ENCODE results near the gene KCNC1.

Gene KCNC1

GRCh38 chr11:17740649-17741235 lies 6.2 kb downstream of the KCNC1 start:
- H3K4me3 ChIP-seq (ENCODE audit: low read depth, low read length): no peak overlapping the region
- H3K9ac ChIP-seq (ENCODE audit: low read length): no peak overlapping the region
- H3K36me3 ChIP-seq (ENCODE audit: control insufficient read depth, insufficient read depth, low read length): no peaks in the 10 kb centered on the region
- H3K27me3 ChIP-seq (ENCODE audit: control insufficient read depth, insufficient read depth, low read length): peaks cover 66% of the 10 kb centered on the region
- H3K27ac ChIP-seq (ENCODE audit: low read depth, low read length): no peak overlapping the region
- H3K9me3 ChIP-seq (ENCODE audit: control insufficient read depth, insufficient read depth, low read depth, low read length): no peaks in the 10 kb centered on the region
- H3K4me1 ChIP-seq (ENCODE audit: control insufficient read depth, insufficient read depth, low read length): peaks cover 10% of the 10 kb centered on the region

- H3K27me3 ChIP-seq (ENCODE audit: control insufficient read depth, insufficient read depth, low read length): peaks cover 58% of the 10 kb centered on the region
- H3K9ac ChIP-seq (ENCODE audit: low read length): no peak overlapping the region
- no peaks in the 10 kb centered on the region for H3K36me3 ChIP-seq (ENCODE audit: control insufficient read depth, insufficient read depth, low read length)
- no peak overlapping the region for H3K4me3 ChIP-seq (ENCODE audit: low read depth, low read length)
- peaks cover 6% of the 10 kb centered on the region for H3K4me1 ChIP-seq (ENCODE audit: control insufficient read depth, insufficient read depth, low read length)
- H3K27ac ChIP-seq (ENCODE audit: low read depth, low read length): no peak overlapping the region
- no peaks in the 10 kb centered on the region for H3K9me3 ChIP-seq (ENCODE audit: control insufficient read depth, insufficient read depth, low read depth, low read length)
Observed at GRCh38 chr11:17741487-17741886, 6.9 kb downstream of the KCNC1 start.

- Histone ChIP-seq H3K9me3 (ENCODE audit: control insufficient read depth, insufficient read depth, low read depth, low read length) (no peaks in the 10 kb centered on the region), H3K36me3 (ENCODE audit: control insufficient read depth, insufficient read depth, low read length) (no peaks in the 10 kb centered on the region), H3K27ac (ENCODE audit: low read depth, low read length) (no peak overlapping the region), H3K9ac (ENCODE audit: low read length) (no peak overlapping the region), H3K4me3 (ENCODE audit: low read depth, low read length) (no peak overlapping the region), H3K4me1 (ENCODE audit: control insufficient read depth, insufficient read depth, low read length) (peaks cover 6% of the 10 kb centered on the region), H3K27me3 (ENCODE audit: control insufficient read depth, insufficient read depth, low read length) (peaks cover 53% of the 10 kb centered on the region)
Observed at GRCh38 chr11:17742019-17742418, 7.4 kb downstream of the KCNC1 start.

GRCh38 chr11:17743026-17743807 lies 8.6 kb downstream of the KCNC1 start:
- no peaks in the 10 kb centered on the region for H3K36me3 ChIP-seq (ENCODE audit: control insufficient read depth, insufficient read depth, low read length)
- no peak overlapping the region for H3K4me3 ChIP-seq (ENCODE audit: low read depth, low read length)
- H3K27me3 ChIP-seq (ENCODE audit: control insufficient read depth, insufficient read depth, low read length): peaks cover 41% of the 10 kb centered on the region
- no peak overlapping the region for H3K9ac ChIP-seq (ENCODE audit: low read length)
- no peak overlapping the region for H3K27ac ChIP-seq (ENCODE audit: low read depth, low read length)
- H3K9me3 ChIP-seq (ENCODE audit: control insufficient read depth, insufficient read depth, low read depth, low read length): no peaks in the 10 kb centered on the region
- peaks cover 6% of the 10 kb centered on the region for H3K4me1 ChIP-seq (ENCODE audit: control insufficient read depth, insufficient read depth, low read length)

DNA sequence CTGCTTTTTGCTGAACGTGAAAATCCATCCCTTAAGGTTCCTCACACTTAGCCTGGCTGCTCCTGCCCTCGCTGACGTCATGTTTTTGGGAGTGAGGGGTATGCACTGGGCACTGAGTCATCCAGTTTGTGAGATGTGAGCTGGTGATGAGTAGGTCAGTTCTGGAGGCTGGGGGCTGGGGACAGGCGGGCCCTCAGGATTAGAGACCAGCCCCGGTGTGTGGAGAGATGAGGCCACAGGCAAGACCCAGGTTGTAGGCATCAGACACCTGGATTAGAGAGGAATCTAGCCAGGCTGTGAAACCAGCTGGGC lies 9.2 kb downstream of the KCNC1 start:
- Histone ChIP-seq H3K27me3 (ENCODE audit: control insufficient read depth, insufficient read depth, low read length) (peaks cover 35% of the 10 kb centered on the region), H3K4me1 (ENCODE audit: control insufficient read depth, insufficient read depth, low read length) (peaks cover under 1% of the 10 kb centered on the region), H3K27ac (ENCODE audit: low read depth, low read length) (no peak overlapping the region), H3K4me3 (ENCODE audit: low read depth, low read length) (no peak overlapping the region), H3K9ac (ENCODE audit: low read length) (no peak overlapping the region), H3K9me3 (ENCODE audit: control insufficient read depth, insufficient read depth, low read depth, low read length) (no peaks in the 10 kb centered on the region), H3K36me3 (ENCODE audit: control insufficient read depth, insufficient read depth, low read length) (no peaks in the 10 kb centered on the region)

DNA sequence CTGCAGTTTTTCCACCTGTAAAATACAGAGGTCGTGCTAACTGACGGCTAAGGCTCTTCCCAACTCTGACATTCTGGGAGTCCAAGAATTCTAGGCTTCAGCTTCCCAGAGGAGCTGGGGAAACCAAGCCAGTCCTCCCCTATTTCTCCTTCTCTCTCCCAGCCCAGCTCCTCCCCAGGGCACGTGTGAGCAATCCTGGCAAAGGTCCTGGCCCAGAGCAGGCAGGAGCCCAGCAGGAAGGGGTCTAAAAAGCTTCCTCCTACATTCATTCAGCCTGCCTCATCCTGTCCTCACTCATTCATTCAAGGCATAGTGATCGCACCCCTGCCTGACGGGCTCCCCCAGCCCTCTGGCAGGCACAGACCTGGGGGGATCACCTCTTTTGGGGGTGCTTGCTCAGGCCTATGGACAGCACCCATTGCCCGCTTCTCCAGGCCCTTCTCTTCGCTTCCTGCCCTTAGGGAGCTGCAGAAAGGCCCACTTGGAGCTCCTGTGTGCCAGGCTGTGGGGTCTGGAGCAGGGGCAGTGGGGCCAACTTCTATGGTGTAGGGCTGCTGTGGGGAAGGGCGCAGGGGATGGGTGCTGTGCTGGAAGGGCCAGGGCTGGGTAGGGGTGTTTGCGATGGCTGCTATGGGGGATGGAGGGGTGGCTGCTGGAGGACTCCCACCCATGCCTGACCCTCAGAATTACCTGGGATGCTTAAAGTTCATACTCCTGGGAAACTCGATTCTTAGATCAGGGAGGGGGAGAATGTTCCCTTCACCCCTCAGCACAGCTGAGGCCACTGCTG lies 9.8 kb downstream of the KCNC1 start:
- Histone ChIP-seq H3K27me3 (ENCODE audit: control insufficient read depth, insufficient read depth, low read length) (peaks cover 30% of the 10 kb centered on the region), H3K9ac (ENCODE audit: low read length) (no peak overlapping the region), H3K9me3 (ENCODE audit: control insufficient read depth, insufficient read depth, low read depth, low read length) (no peaks in the 10 kb centered on the region), H3K36me3 (ENCODE audit: control insufficient read depth, insufficient read depth, low read length) (no peaks in the 10 kb centered on the region), H3K4me3 (ENCODE audit: low read depth, low read length) (no peak overlapping the region), H3K27ac (ENCODE audit: low read depth, low read length) (no peak overlapping the region), H3K4me1 (ENCODE audit: control insufficient read depth, insufficient read depth, low read length) (no peaks in the 10 kb centered on the region)

DNA sequence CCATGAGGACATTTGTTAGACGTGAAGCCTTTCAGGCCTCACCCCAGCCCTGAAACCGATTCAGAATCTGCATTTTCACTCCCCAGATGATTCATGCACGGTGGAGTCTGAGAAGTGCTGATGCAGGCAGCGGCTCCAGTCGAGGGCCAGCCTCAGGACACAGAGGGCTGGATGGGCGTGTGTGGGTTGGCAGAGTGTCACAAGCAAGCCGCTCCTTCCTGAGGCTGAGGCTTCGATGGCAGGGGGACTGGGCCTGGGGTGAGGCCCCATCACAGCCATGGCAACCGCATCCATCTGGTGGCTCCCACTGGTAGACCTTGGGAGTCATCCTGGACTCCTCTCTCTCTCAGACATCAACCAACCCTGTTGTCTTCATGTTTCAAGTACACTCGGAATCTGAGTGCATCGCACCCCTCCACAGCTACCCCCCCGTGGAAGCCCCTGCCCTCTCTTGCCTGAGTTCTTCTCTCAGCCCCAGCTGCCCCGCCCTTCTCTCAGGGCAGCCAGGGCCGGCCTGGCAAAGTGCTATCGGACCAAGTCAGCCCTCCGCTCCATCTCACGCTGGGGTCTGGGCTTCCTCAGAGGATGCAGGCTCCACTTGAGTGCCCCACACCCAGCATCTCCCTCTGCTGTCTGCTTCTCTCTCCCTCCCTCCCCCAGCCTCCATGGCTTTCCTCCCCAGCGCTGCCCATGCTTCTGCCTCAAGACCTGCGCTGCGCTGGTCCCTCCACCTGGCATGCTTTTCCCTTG lies 10.6 kb downstream of the KCNC1 start:
- Histone ChIP-seq H3K4me3 (ENCODE audit: low read depth, low read length) (no peak overlapping the region), H3K27me3 (ENCODE audit: control insufficient read depth, insufficient read depth, low read length) (peaks cover 21% of the 10 kb centered on the region), H3K9ac (ENCODE audit: low read length) (no peak overlapping the region), H3K36me3 (ENCODE audit: control insufficient read depth, insufficient read depth, low read length) (no peaks in the 10 kb centered on the region), H3K27ac (ENCODE audit: low read depth, low read length) (no peak overlapping the region), H3K9me3 (ENCODE audit: control insufficient read depth, insufficient read depth, low read depth, low read length) (no peaks in the 10 kb centered on the region), H3K4me1 (ENCODE audit: control insufficient read depth, insufficient read depth, low read length) (no peaks in the 10 kb centered on the region)

- no peaks in the 10 kb centered on the region for H3K36me3 ChIP-seq (ENCODE audit: control insufficient read depth, insufficient read depth, low read length)
- no peak overlapping the region for H3K4me3 ChIP-seq (ENCODE audit: low read depth, low read length)
- H3K9ac ChIP-seq (ENCODE audit: low read length): no peak overlapping the region
- H3K27me3 ChIP-seq (ENCODE audit: control insufficient read depth, insufficient read depth, low read length): peaks cover 17% of the 10 kb centered on the region; the same call in 1 of the 2 replicates
- H3K27ac ChIP-seq (ENCODE audit: low read depth, low read length): no peak overlapping the region
- no peaks in the 10 kb centered on the region for H3K4me1 ChIP-seq (ENCODE audit: control insufficient read depth, insufficient read depth, low read length)
- no peaks in the 10 kb centered on the region for H3K9me3 ChIP-seq (ENCODE audit: control insufficient read depth, insufficient read depth, low read depth, low read length)
Observed at GRCh38 chr11:17746096-17746495, 11.5 kb downstream of the KCNC1 start.

GRCh38 chr11:17747131-17747955 lies 12.8 kb downstream of the KCNC1 start:
- Histone ChIP-seq H3K36me3 (ENCODE audit: control insufficient read depth, insufficient read depth, low read length) (no peaks in the 10 kb centered on the region), H3K27ac (ENCODE audit: low read depth, low read length) (no peak overlapping the region), H3K27me3 (ENCODE audit: control insufficient read depth, insufficient read depth, low read length) (peaks cover 26% of the 10 kb centered on the region; the same call in 1 of the 2 replicates), H3K9me3 (ENCODE audit: control insufficient read depth, insufficient read depth, low read depth, low read length) (no peaks in the 10 kb centered on the region), H3K9ac (ENCODE audit: low read length) (no peak overlapping the region), H3K4me1 (ENCODE audit: control insufficient read depth, insufficient read depth, low read length) (no peaks in the 10 kb centered on the region), H3K4me3 (ENCODE audit: low read depth, low read length) (no peak overlapping the region)

DNA sequence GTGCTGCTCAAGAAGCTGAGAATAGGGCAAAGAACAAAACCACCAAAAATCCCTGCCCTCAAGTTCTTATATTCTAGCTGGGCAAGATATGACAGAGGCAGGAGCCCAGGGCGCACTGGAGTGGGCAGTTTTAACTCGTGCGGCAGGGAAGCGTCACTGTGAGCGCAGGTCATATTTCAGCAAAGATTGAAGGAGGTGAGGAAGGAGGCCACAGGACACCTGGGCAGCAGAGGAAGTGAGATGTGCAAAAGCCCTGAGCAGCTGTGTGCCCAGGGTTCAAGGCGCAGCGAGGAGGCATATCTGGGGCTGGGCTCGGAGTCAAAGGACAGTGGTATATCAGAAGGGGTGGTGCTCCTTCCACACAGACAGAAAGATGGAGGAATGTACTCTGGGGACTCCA lies 13.5 kb downstream of the KCNC1 start:
- Histone ChIP-seq H3K4me3 (ENCODE audit: low read depth, low read length) (no peak overlapping the region), H3K9me3 (ENCODE audit: control insufficient read depth, insufficient read depth, low read depth, low read length) (no peaks in the 10 kb centered on the region), H3K27ac (ENCODE audit: low read depth, low read length) (no peak overlapping the region), H3K4me1 (ENCODE audit: control insufficient read depth, insufficient read depth, low read length) (no peaks in the 10 kb centered on the region), H3K27me3 (ENCODE audit: control insufficient read depth, insufficient read depth, low read length) (peaks cover 28% of the 10 kb centered on the region; the same call in 1 of the 2 replicates), H3K9ac (ENCODE audit: low read length) (no peak overlapping the region), H3K36me3 (ENCODE audit: control insufficient read depth, insufficient read depth, low read length) (no peaks in the 10 kb centered on the region)
